ENCODE measurements around the gene UQCRQ. TPM values are rescaled to one million over a fixed set of nuclear protein-coding genes. Genes with fewer than 3 reads are reported as not detected.

Gene UQCRQ
- total RNA-seq, 1 donor from 2014 or later = 101 TPM

DNA sequence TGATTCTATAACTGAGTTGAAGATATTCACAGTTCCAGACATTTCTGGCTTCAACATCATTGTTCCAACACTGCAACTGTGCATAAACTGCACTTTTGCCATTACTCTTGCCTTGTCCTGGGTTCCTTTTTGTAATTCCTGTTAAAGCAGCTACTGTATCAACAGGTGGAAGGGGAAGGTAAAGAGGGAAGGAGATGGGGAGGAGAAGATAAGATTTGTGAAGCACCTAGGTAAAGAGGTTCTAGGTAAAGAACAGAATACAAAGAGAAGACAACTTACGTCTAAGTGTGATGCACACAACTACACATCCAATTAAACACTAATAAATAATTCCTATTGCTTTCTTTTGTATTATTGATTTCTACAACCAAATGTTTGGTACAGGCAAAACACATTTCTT lies 43.3 kb downstream of the UQCRQ start:
- DNase-seq (ENCODE audit: low spot score) = no peak

DNA sequence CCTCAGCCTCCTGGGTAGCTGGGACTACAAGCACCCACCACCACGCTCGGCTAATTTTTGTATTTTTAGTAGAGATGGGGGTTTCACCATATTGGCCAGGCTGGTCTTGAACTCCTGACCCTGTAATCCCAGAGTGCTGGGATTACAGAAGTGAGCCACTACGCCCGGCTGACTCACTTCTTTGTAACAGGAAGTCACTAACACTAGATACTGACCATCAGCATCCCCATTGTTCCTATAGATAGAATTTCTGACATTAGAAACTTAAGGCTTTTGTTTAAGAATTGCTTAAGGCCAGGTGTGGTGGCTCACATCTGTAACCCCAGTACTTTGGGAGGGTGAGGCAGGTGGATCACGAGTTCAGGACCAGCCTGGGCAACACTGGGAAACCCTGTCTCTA lies 49.2 kb downstream of the UQCRQ start:
- DNase-seq (ENCODE audit: low spot score) = no peak

DNA sequence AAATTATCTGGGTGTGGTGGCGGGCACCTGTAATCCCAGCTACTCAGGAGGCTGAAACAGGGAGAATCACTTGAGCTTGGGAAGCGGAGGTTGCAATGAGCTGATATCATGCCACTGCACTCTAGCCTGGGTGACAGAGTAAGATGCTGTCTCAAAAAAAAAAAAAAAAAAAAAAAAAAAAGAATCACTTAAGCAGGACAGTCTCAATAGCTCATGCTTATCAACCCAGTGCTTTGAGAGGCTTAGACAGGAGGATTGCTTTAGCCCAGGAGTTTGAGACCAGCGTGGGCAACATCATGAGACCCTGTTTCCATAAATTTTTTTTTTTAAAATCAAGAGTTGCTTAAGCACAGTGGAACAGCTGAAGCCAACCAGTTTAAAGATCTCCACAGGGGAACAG lies 49.6 kb downstream of the UQCRQ start:
- no peak for DNase-seq (ENCODE audit: low spot score)

Other genes starting within 250 kb of the UQCRQ start
- not detected for gene IL13, start 208.5 kb upstream of the UQCRQ start, total RNA-seq (ENCODE audit: insufficient read depth, low replicate concordance)
- not detected for gene IL4, start 192.7 kb upstream of the UQCRQ start, total RNA-seq (ENCODE audit: insufficient read depth, low replicate concordance)
- gene KIF3A, start 129.1 kb upstream of the UQCRQ start, total RNA-seq (ENCODE audit: insufficient read depth, low replicate concordance) = 7.2 TPM
- 0.72 TPM for gene CCNI2, start 119.2 kb upstream of the UQCRQ start, total RNA-seq (ENCODE audit: insufficient read depth, low replicate concordance)
- 41.2 TPM for gene SEPTIN8, start 89.4 kb upstream of the UQCRQ start, total RNA-seq (ENCODE audit: insufficient read depth, low replicate concordance)
- 4.6 TPM for gene SOWAHA, start 53.3 kb upstream of the UQCRQ start, total RNA-seq (ENCODE audit: insufficient read depth, low replicate concordance)
- gene SHROOM1, start 36.0 kb upstream of the UQCRQ start, total RNA-seq (ENCODE audit: insufficient read depth, low replicate concordance) = 4.3 TPM
- gene GDF9, start 173 bp upstream of the UQCRQ start, total RNA-seq (ENCODE audit: insufficient read depth, low replicate concordance) = 1.9 TPM
- gene LEAP2, start 7.0 kb downstream of the UQCRQ start, total RNA-seq (ENCODE audit: insufficient read depth, low replicate concordance) = 5.3 TPM
- gene AFF4, start 97.0 kb downstream of the UQCRQ start, total RNA-seq (ENCODE audit: insufficient read depth, low replicate concordance) = 47.7 TPM
- gene ZCCHC10, start 159.9 kb downstream of the UQCRQ start, total RNA-seq (ENCODE audit: insufficient read depth, low replicate concordance) = 21.9 TPM
- 82.3 TPM for gene HSPA4, start 185.4 kb downstream of the UQCRQ start, total RNA-seq (ENCODE audit: insufficient read depth, low replicate concordance)